GM21737 (cell line): Measurements from ENCODE around the gene IMMT.
A peak's percentile ranks its signal among the peaks of the same experiment; 100 is the strongest.

Experiments used
- ATAC-seq: cut with Tn5 transposase; IDR thresholded peaks from one replicate; pipeline ENCODE4 v1.9.1; 2021; ENCODE audit warnings: mild to moderate bottlenecking, moderate library complexity; ENCODE audit not compliant: unreplicated experiment

The IMMT gene

GRCh38 chr2:86226636-86227520 is 31.6 kb upstream of the IMMT start:
- ATAC-seq = no peak

DNA sequence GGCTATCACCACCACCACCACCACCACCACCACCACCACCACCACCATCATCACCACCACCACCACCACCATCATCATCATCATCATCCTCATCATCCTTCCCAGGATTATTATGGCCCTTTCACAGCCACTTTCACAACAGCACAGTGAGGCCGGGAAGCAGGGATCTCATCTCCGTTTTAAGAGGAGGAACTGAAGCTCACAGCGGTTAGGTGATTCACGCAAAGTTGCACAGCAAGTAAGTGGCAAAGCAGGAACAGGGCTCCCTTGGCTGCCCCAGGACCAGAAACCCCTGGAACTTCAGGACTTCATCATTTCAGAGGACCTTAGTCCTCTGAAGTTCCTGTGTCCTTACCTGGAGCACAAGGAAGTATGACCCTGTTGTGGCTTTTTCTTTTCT is 30.8 kb upstream of the IMMT start:
- ATAC-seq = no peak

GRCh38 chr2:86225581-86225980 is 30.3 kb upstream of the IMMT start:
- ATAC-seq = peak; percentile 74

- ATAC-seq = no peak
Measured at GRCh38 chr2:86224645-86225355, 29.5 kb upstream of the IMMT start.

GRCh38 chr2:86223927-86224560 is 28.8 kb upstream of the IMMT start:
- ATAC-seq = no peak

- ATAC-seq = no peak
Measured at GRCh38 chr2:86223140-86223926, 28.1 kb upstream of the IMMT start.

DNA sequence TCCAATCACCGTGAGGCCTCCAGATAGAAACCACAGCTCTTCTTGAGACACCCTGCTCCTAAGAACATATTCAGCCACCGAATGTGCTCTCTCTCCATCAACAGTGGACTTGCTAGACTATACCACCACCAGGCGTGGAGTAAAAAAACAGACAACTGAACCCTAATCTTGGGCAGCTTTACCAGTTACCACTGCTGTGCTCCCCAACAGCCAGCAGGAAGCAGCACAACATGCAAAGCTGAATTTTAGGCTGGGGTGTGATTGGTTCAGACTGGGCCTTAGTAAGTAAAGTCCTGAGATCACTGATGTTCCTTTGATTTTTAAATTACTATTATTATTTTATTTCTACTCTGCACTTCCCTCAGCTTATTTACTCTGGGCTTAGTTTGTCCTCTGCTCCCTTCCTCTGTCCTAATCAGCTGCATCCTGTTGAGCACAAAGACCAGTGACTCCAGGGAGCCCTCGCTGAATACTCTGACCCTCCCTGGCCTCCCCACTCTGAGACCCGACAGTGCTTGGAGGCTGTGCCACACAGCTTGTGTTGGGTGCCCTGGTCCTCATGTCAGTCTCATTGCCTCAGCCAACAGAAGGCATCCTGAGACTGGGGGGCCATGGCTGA is 25.9 kb upstream of the IMMT start:
- ATAC-seq = peak; percentile 46

DNA sequence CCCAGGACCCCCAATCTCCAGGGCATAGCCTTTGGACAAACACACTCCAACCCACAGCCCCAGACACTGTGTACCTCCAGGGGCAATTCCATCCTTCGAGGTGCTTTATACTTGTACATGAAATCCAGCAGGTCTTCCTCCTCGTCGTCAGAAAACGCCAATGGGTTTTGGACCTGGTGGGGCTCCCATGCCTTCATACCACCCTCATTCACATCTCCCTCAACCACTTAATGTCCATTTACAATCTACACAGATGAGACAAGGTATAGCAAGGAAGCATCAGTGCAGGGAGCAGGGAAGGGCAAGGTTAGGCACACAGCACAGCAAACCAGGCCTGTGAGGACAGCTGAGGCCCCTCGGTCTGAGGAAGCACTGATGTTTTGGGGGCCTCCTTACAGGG is 24.6 kb upstream of the IMMT start:
- no peak for ATAC-seq

- no peak for ATAC-seq
Measured at GRCh38 chr2:86218124-86218523, 22.9 kb upstream of the IMMT start.

DNA sequence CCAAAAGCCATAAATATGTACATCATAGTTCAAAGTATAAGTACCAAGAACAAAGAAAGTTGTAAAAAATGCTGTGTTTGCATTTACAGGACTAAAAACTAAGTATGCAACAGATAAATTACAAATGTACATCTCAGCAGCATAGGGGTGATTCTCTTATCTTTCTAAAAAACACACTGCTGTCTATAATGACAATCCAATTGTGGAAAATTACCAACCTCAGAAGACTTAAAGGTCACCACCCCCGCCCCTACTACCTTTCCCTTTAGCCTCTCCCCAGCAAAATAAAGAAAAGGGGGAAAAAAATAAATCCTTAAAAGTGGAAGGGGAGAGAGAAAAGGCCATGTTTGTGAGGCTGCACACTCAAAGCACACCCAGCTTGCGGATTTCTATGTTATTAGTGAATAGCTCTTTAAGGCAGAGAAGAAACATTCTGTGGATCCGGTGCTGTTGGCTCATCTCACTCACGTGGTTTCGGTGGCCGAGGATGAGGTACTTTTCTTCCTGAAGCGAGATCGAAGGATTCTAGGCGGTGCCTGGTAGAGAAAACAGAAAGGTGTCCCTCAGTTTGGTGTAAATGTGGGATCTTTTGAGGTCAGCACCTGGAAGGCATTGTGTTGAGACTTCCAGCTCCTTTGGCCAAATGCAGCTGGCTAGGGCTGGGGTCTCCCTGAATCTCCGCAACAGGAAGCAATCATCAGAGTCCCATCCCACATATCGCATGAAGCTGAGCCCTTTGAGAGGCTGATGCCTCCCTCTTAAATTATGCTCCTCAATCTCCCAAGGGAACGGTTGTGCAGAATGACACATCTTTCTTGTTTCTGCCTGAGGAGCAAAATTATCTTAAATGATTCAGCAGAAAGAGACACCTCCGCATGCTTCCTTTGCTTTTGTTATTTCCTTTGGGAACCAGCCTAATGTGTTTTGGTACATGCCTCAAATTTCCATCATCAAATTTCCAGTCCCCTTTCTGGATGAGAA is 21.6 kb upstream of the IMMT start:
- ATAC-seq = no peak

- ATAC-seq = no peak
Measured at GRCh38 chr2:86214503-86214832, 19.2 kb upstream of the IMMT start.

- ATAC-seq = no peak
Measured at GRCh38 chr2:86213699-86214502, 18.6 kb upstream of the IMMT start.

GRCh38 chr2:86213056-86213455 is 17.8 kb upstream of the IMMT start:
- no peak for ATAC-seq

DNA sequence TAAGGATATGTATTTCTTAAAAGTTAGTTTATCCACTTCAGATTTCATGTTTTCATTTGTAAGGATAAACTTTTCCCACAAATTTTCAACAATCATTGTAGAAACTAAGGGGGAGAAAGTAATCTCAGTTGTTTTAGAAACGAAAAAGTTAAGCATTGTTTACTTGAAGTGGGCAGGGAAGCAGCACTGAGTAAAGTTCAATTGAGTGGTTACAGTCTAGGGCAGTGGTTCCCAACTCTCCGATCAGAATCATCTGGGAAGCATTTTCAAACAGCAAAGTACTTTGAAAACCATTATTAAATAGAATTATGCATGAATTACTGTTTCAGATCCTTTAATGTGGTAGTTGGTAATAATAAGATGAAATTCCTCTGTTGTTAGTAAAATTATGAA is 16.5 kb upstream of the IMMT start:
- no peak for ATAC-seq

DNA sequence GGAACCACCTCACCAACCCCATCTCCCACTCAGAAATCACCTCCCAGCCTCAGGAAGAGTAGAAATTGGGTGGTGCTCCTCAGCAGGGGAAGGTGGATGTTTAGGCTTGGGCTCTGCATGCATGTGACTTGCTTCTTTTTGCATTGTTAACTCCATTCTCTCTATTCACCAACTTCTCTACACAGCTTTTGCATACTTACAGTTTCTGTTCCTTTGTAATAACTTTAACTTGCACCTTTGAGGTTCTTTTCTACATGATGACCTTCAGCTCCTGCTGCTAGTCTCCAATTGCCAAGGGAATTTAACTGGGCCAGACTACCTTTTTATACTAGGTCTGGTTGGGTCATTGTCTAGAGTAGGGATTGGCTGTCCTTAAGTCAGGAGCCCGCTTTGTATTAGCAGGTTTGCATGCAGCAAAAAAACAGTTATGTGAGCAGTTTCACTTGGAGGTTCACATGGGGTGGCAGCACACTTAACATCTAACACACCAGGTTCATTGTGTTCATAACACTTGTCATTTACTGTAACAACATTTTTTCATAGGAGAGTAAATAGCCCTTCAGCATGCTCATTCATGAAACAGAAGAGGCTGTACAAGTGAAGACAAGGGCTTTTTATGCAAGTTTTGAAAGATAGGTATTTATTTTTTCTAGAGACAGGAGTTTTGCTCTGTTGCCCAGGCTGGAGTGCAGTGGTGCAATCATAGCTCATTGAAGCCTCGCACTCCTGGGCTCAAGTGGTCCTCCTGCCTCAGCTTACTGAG is 16.0 kb upstream of the IMMT start:
- ATAC-seq = no peak

- no peak for ATAC-seq
Measured at GRCh38 chr2:86204458-86204857, 9.2 kb upstream of the IMMT start.

GRCh38 chr2:86203614-86204013 is 8.4 kb upstream of the IMMT start:
- ATAC-seq = no peak

- ATAC-seq = no peak
Measured at GRCh38 chr2:86202702-86203101, 7.4 kb upstream of the IMMT start.
